GM12878 (cell line): ENCODE results near the gene PPID. TPM values are rescaled to one million over a fixed set of nuclear protein-coding genes. Genes with fewer than 3 reads are reported as not detected.

ENCODE experiments used
- ASH2L ChIP-seq: fragments of 300-600, 200-600 bp; sonication (generic); IDR thresholded peaks from 2 replicates; pipeline ENCODE4 v1.6.1; 2017; ENCODE audit warnings: low read depth, mild to moderate bottlenecking, borderline replicate concordance
- DPF2 ChIP-seq: fragments of 450-650 bp; IDR thresholded peaks from 2 replicates; pipeline ENCODE4 v1.6.1; 2017; ENCODE audit warnings: mild to moderate bottlenecking
- ESRRA ChIP-seq: IDR thresholded peaks from 2 replicates; pipeline ENCODE4 v1.6.1; 2012; ENCODE audit warnings: mild to moderate bottlenecking, low read length, improper control_type of control experiment
- FOS ChIP-seq: IDR thresholded peaks from 3 replicates; pipeline ENCODE4 v1.6.1; 2011; ENCODE audit warnings: borderline replicate concordance; ENCODE audit not compliant: insufficient read length; ENCODE audit errors: extremely low read depth
- GABPA ChIP-seq: IDR thresholded peaks from 2 replicates; pipeline ENCODE4 v1.6.1; 2014; ENCODE audit warnings: antibody characterized with exemption, low read depth, mild to moderate bottlenecking, inconsistent platforms
- JUND ChIP-seq: IDR thresholded peaks from 2 replicates; pipeline ENCODE4 v1.6.1; 2012; ENCODE audit warnings: low read depth, mild to moderate bottlenecking, low read length, improper control_type of control experiment, moderate library complexity
- MYB ChIP-seq: fragments of 150-350 bp; IDR thresholded peaks from 2 replicates; pipeline ENCODE4 v1.6.1; 2014; ENCODE audit warnings: mild to moderate bottlenecking, low read depth, low read length, borderline replicate concordance
- POLR2A ChIP-seq: IDR thresholded peaks from 2 replicates; pipeline ENCODE4 v1.6.1; 2011; ENCODE audit warnings: low read depth, mild to moderate bottlenecking, low read length
- ZNF274 ChIP-seq: IDR thresholded peaks from one replicate; pipeline ENCODE4 v1.8.0; 2011; ENCODE audit not compliant: insufficient read length, insufficient read depth
- polyA plus RNA-seq, 11 experiments: library from polyadenylated mRNA; depleted of rRNA in 4 of 11; unstranded in 6 of 11; stranded (reverse) in 5 of 11; fragments of >200 nt; fragmentation: Nextera tagmentation in 4 of 11; fragmentation: Illumina TruSeq in 1 of 11; extraction: Ambion mirVana in 4 of 11; extraction: Trizol in 1 of 11; gene quantifications; 1 replicate in 1 of 11; 2 replicates in 10 of 11; pipeline versions ENCODE4 v1.2.1 to v1.2.3, GENCODE V29; 2011 to 2016; ENCODE audit warnings: inconsistent platforms in 2 of 11, missing spikeins in 2 of 11, low read depth in 1 of 11
- total RNA-seq, 4 experiments: library from RNA; depleted of rRNA in 3 of 4; stranded (reverse); fragments of >200 nt in 3 of 4; fragmentation: Illumina TruSeq in 1 of 4; extraction: Trizol in 1 of 4; gene quantifications; 2 replicates each; pipeline versions ENCODE4 v1.2.1 to v1.2.3, GENCODE V29; 2013 to 2021
- TF ChIP-seq, protein P1 (sequence below): fragments of 450-650 bp; IDR thresholded peaks from 2 replicates; pipeline ENCODE4 v1.6.1; 2018; ENCODE audit warnings: borderline replicate concordance, mild to moderate bottlenecking; ENCODE audit not compliant: partially characterized antibody
- TF ChIP-seq, protein P2 (sequence below): fragments of 450-650 bp; IDR thresholded peaks from 2 replicates; pipeline ENCODE4 v1.6.1; 2016; ENCODE audit warnings: mild to moderate bottlenecking
- TF ChIP-seq, protein P3 (sequence below): IDR thresholded peaks from 2 replicates; pipeline ENCODE4 v1.6.1; 2012; ENCODE audit warnings: low read length, inconsistent platforms

PPID gene
- total and polyA plus RNA-seq, 10 of the 15 experiments (the other 5 are each of a cell fraction or from before 2014, with no cell fraction given) = 21.9 to 64.3 (median 39.5) TPM

DNA sequence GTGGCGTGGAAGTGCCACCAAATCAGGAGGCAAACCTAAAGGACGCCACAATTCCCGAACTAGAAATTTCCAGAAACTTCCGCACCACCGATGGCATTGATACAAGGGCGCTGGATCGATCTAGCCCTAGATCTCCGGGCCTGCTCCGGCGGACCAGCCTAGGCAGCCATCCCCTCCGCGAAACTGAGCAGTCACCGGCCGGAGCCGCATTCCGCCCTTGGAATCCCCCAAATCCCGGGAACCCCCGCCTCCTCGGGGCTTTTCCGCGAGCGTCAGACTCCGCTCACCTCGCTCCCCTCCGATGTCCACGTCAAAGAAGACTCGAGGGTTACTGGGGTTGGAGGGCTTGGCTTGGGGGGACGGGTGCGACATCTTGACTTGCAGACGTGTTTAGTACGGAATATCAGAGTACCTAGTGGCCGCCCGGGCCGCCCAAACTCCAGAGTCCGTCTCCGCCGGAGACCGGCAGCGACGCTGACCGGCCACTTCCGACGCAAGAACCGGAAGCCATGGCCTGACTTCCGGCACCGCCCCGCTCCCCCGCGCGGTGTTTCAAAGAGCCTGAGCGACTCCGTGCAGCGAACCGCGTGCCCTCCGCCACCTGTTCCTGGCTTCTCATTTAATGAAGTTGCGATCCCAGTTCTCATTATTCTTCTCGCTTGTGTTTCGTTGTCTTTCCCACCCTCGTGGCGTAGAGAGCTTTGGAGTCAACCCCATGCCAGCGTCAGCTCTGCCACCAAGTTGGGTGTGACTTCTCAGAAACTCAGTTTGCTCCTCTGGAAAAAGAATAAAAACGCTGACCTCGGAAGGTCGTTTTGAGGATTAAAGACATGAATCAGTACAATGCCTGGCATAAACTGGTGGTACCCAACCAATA, at the start of gene PPID (continued):
- TF ChIP-seq, protein P1, sequence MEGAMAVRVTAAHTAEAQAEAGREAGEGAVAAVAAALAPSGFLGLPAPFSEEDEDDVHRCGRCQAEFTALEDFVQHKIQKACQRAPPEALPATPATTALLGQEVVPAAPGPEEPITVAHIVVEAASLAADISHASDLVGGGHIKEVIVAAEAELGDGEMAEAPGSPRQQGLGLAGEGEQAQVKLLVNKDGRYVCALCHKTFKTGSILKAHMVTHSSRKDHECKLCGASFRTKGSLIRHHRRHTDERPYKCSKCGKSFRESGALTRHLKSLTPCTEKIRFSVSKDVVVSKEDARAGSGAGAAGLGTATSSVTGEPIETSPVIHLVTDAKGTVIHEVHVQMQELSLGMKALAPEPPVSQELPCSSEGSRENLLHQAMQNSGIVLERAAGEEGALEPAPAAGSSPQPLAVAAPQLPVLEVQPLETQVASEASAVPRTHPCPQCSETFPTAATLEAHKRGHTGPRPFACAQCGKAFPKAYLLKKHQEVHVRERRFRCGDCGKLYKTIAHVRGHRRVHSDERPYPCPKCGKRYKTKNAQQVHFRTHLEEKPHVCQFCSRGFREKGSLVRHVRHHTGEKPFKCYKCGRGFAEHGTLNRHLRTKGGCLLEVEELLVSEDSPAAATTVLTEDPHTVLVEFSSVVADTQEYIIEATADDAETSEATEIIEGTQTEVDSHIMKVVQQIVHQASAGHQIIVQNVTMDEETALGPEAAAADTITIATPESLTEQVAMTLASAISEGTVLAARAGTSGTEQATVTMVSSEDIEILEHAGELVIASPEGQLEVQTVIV = peak; percentile 56
- TF ChIP-seq ZNF274 (no peak), POLR2A (peak; percentile 87), JUND (peak; percentile 53; the same call in 1 of the 2 replicates), MYB (no peak), DPF2 (peak; percentile 73), ESRRA (no peak), GABPA (peak; percentile 96), ASH2L (0 out of 2 replicates have a peak, but pooled peaks have one; percentile 65), FOS (no peak)
- TF ChIP-seq, protein P2, sequence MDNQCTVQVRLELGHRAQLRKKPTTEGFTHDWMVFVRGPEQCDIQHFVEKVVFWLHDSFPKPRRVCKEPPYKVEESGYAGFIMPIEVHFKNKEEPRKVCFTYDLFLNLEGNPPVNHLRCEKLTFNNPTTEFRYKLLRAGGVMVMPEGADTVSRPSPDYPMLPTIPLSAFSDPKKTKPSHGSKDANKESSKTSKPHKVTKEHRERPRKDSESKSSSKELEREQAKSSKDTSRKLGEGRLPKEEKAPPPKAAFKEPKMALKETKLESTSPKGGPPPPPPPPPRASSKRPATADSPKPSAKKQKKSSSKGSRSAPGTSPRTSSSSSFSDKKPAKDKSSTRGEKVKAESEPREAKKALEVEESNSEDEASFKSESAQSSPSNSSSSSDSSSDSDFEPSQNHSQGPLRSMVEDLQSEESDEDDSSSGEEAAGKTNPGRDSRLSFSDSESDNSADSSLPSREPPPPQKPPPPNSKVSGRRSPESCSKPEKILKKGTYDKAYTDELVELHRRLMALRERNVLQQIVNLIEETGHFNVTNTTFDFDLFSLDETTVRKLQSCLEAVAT = peak; percentile 58; the same call in 1 of the 2 replicates
- TF ChIP-seq, protein P3, sequence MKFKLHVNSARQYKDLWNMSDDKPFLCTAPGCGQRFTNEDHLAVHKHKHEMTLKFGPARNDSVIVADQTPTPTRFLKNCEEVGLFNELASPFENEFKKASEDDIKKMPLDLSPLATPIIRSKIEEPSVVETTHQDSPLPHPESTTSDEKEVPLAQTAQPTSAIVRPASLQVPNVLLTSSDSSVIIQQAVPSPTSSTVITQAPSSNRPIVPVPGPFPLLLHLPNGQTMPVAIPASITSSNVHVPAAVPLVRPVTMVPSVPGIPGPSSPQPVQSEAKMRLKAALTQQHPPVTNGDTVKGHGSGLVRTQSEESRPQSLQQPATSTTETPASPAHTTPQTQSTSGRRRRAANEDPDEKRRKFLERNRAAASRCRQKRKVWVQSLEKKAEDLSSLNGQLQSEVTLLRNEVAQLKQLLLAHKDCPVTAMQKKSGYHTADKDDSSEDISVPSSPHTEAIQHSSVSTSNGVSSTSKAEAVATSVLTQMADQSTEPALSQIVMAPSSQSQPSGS = no peak; the same call in 1 of the 2 replicates
